LNCaP clone FGC (cell line): Measurements from ENCODE around the gene PPP1R18.

ENCODE experiments used
- DNase-seq: peaks from one replicate; pipeline ENCODE4 v3.0.0-alpha.2; 2011; ENCODE audit warnings: low read depth
- H3K4me3 ChIP-seq: 2 replicates; pipeline ENCODE4 v1.5.1; 2011; ENCODE audit warnings: mild to moderate bottlenecking, low read depth, low read length, control low read depth
- CTCF ChIP-seq: IDR thresholded peaks from 2 replicates; pipeline ENCODE4 v1.5.1; 2012; ENCODE audit warnings: mild to moderate bottlenecking; ENCODE audit not compliant: control insufficient read depth, insufficient read depth; ENCODE audit errors: extremely low read depth

The PPP1R18 gene, protein sequence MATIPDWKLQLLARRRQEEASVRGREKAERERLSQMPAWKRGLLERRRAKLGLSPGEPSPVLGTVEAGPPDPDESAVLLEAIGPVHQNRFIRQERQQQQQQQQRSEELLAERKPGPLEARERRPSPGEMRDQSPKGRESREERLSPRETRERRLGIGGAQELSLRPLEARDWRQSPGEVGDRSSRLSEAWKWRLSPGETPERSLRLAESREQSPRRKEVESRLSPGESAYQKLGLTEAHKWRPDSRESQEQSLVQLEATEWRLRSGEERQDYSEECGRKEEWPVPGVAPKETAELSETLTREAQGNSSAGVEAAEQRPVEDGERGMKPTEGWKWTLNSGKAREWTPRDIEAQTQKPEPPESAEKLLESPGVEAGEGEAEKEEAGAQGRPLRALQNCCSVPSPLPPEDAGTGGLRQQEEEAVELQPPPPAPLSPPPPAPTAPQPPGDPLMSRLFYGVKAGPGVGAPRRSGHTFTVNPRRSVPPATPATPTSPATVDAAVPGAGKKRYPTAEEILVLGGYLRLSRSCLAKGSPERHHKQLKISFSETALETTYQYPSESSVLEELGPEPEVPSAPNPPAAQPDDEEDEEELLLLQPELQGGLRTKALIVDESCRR

DNA sequence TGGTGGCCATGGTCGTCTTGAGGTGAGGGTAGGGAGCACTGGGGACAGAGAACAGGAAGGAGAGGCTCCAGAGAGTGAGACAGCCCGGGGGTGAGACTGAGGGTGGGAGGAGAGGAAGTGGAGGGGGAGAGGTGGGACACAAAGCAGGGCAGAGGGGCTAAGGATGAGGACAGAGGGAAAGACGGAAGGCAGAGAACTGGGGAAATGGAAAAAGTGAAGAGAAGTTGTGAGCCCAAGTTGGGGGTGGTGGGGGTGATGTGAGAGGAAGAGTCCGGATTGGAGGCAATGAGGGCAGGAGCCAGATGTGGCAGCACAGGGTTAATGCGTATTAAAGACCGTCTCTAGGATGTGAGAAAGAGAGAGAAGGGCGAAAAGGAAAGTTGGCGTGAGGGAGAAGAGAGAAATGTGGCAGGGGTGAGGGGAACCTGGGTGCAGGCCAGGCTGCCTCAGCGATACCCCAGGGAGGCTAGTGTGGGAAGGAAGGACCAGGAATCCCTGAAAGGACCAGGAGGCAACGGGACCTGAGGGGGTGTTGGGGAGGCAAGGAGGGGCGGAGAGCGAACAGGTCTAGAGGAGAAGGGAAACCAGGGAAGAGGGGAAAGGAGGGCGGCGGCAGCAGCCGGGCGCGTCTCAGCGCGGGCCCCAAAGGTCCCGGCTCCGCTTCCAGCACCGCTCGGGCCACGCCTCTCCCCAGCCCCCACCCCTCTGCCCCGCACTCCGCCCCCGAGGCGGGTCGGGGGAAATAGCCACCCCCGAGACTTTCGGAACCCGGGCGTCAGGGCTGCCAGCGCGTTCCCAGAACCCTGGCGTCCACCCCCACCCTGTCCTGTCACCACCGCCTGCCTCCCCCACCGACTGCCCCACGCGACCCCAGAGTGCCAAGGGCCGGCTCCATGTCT, at the start of gene PPP1R18:
Gene PPP1R18 (minus strand): TSS at position 637 of the 899 bp plus-strand sequence. CDS start 627 bp downstream, at position 10.
- no peak for DNase-seq
- peak within 1 kb of the TSS; percentile 71 for H3K4me3 ChIP-seq
- TF ChIP-seq CTCF: no peak

- H3K4me3 ChIP-seq: no peak overlapping the region
- TF ChIP-seq CTCF: no peak
- no peak for DNase-seq
Measured at GRCh38 chr6:30735668-30736314, 49.3 kb upstream of the PPP1R18 start.

GRCh38 chr6:30732237-30732943, 45.9 kb upstream of the PPP1R18 start:
- no peak overlapping the region for H3K4me3 ChIP-seq
- DNase-seq: no peak
- no peak for TF ChIP-seq CTCF

- TF ChIP-seq CTCF: peak; percentile 98
- DNase-seq: no peak
- no peak overlapping the region for H3K4me3 ChIP-seq
Measured at GRCh38 chr6:30730601-30731435, 44.4 kb upstream of the PPP1R18 start.

GRCh38 chr6:30727920-30728553, 41.6 kb upstream of the PPP1R18 start:
- H3K4me3 ChIP-seq: no peak overlapping the region
- DNase-seq: no peak
- TF ChIP-seq CTCF: no peak
